ENCODE data around the gene ENOX1.

ENOX1 gene

DNA sequence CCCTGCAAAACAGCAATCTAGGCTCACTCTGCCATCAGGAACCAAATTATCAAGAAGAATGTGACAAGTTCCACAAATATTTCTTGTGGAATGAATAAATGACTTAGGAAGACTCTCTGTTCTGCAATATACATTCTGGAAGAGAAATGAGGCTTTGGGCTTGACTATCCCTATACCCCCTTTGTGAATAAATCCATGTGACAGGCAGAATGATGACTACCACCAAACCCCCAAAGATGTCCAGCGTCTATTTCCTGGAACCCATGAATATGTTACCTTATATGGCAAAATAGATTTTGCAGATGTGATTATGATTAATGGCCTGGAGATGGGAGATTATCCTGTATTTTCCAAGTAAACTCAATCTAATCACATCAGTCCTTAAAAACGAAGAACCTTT lies 139.3 kb downstream of the ENOX1 start:
- Histone ChIP-seq H3K4me3 (ENCODE audit: low read depth in 1 of 2, low read length in 2 of 2) (no peak overlapping the region), H3K36me3 (ENCODE audit: insufficient read depth, low read length) (no peaks in the 10 kb centered on the region), H3K9me3 (ENCODE audit: insufficient read depth, low read length, severe bottlenecking) (no peaks in the 10 kb centered on the region), H3K4me2 (ENCODE audit: insufficient read depth, low read length) (no peak overlapping the region), H2AFZ (ENCODE audit: low read depth, low read length) (no peak overlapping the region), H3K79me2 (ENCODE audit: insufficient read depth, low read length) (no peaks in the 10 kb centered on the region), H3K27ac (ENCODE audit: low read length) (no peak overlapping the region), H3K4me1 (ENCODE audit: insufficient read depth, low read length) (no peaks in the 10 kb centered on the region), H4K20me1 (ENCODE audit: insufficient read depth, low read length) (no peaks in the 10 kb centered on the region), H3K27me3 (ENCODE audit: insufficient read depth, low read length, poor library complexity) (no peaks in the 10 kb centered on the region), H3K9ac (ENCODE audit: low read depth, low read length) (no peak overlapping the region)
- TF ChIP-seq, protein P1, sequence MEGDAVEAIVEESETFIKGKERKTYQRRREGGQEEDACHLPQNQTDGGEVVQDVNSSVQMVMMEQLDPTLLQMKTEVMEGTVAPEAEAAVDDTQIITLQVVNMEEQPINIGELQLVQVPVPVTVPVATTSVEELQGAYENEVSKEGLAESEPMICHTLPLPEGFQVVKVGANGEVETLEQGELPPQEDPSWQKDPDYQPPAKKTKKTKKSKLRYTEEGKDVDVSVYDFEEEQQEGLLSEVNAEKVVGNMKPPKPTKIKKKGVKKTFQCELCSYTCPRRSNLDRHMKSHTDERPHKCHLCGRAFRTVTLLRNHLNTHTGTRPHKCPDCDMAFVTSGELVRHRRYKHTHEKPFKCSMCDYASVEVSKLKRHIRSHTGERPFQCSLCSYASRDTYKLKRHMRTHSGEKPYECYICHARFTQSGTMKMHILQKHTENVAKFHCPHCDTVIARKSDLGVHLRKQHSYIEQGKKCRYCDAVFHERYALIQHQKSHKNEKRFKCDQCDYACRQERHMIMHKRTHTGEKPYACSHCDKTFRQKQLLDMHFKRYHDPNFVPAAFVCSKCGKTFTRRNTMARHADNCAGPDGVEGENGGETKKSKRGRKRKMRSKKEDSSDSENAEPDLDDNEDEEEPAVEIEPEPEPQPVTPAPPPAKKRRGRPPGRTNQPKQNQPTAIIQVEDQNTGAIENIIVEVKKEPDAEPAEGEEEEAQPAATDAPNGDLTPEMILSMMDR (IDR thresholded peaks at IDR 0.05; ENCODE audit: borderline replicate concordance, extremely low read depth, low read length, poor library complexity, severe bottlenecking) = no peak
- no peak for TF ChIP-seq EZH2 (IDR thresholded peaks at IDR 0.05; ENCODE audit: borderline replicate concordance, low read depth, low read length, severe bottlenecking)
- DNase-seq (no peak), ATAC-seq (ENCODE audit: insufficient read depth, low read depth) (no peak)

DNA sequence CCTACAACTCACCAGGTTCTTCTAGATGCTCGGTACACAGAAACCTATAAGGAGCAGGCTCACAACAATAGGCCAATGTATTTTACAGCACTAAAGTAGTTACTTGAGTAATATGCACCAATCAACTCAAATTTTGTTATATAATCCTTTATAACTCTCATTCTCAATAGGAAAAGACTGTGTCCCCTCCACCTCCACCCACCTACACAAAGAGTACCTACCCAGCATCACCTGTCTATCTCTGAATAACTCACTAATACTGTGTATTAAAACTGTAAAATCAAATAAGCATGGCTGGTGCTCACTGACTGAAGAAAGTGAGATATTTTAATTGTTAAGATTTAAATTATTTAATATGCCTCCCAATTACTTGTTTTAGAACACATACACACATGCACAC lies 146.3 kb downstream of the ENOX1 start:
- no peak for DNase-seq
- no peak overlapping the region for H3K4me2 ChIP-seq (ENCODE audit: insufficient read depth, low read length)
- no peaks in the 10 kb centered on the region for H3K4me1 ChIP-seq (ENCODE audit: insufficient read depth, low read length)
- H3K79me2 ChIP-seq (ENCODE audit: insufficient read depth, low read length) = no peaks in the 10 kb centered on the region
- H3K27ac ChIP-seq (ENCODE audit: low read length) = no peak overlapping the region
- ATAC-seq (ENCODE audit: insufficient read depth, low read depth) = no peak
- H3K9me3 ChIP-seq (ENCODE audit: insufficient read depth, low read length, severe bottlenecking) = no peaks in the 10 kb centered on the region
- H2AFZ ChIP-seq (ENCODE audit: low read depth, low read length) = no peak overlapping the region
- peaks cover 4% of the 10 kb centered on the region for H3K27me3 ChIP-seq (ENCODE audit: insufficient read depth, low read length, poor library complexity)
- TF ChIP-seq, protein P1 (IDR thresholded peaks at IDR 0.05; ENCODE audit: borderline replicate concordance, extremely low read depth, low read length, poor library complexity, severe bottlenecking) = no peak
- TF ChIP-seq EZH2 (IDR thresholded peaks at IDR 0.05; ENCODE audit: borderline replicate concordance, low read depth, low read length, severe bottlenecking) = no peak
- H4K20me1 ChIP-seq (ENCODE audit: insufficient read depth, low read length) = no peaks in the 10 kb centered on the region
- H3K36me3 ChIP-seq (ENCODE audit: insufficient read depth, low read length) = no peaks in the 10 kb centered on the region
- H3K9ac ChIP-seq (ENCODE audit: low read depth, low read length) = no peak overlapping the region
- H3K4me3 ChIP-seq (ENCODE audit: low read depth in 1 of 2, low read length in 2 of 2) = no peak overlapping the region

DNA sequence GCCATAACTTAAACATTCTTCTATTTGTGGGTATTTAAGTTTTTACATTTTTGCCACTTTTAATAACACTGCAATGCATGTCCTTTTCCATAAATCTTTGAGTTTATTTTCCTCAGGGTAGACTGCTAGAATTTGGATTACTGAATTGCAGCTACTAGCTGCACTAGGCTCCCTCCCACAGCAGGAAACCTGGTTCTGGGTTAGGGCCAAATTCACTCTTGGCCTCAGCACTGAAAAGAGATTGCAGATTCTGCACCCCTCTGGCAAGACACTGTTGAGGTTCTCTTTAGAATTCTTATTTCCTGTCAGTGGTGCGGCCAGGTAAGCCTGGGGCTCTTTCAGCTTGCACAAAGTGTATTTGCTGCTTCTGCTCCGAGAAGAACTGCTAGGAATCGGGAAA lies 155.7 kb downstream of the ENOX1 start:
- no peak overlapping the region for H3K4me2 ChIP-seq (ENCODE audit: insufficient read depth, low read length)
- H4K20me1 ChIP-seq (ENCODE audit: insufficient read depth, low read length) = no peaks in the 10 kb centered on the region
- no peak overlapping the region for H3K4me3 ChIP-seq (ENCODE audit: low read depth in 1 of 2, low read length in 2 of 2)
- no peak overlapping the region for H3K9ac ChIP-seq (ENCODE audit: low read depth, low read length)
- no peak overlapping the region for H2AFZ ChIP-seq (ENCODE audit: low read depth, low read length)
- H3K4me1 ChIP-seq (ENCODE audit: insufficient read depth, low read length) = no peaks in the 10 kb centered on the region
- no peaks in the 10 kb centered on the region for H3K36me3 ChIP-seq (ENCODE audit: insufficient read depth, low read length)
- no peaks in the 10 kb centered on the region for H3K79me2 ChIP-seq (ENCODE audit: insufficient read depth, low read length)
- no peak overlapping the region for H3K27ac ChIP-seq (ENCODE audit: low read length)
- TF ChIP-seq, protein P1 (IDR thresholded peaks at IDR 0.05; ENCODE audit: borderline replicate concordance, extremely low read depth, low read length, poor library complexity, severe bottlenecking) = no peak
- no peak for TF ChIP-seq EZH2 (IDR thresholded peaks at IDR 0.05; ENCODE audit: borderline replicate concordance, low read depth, low read length, severe bottlenecking)
- H3K27me3 ChIP-seq (ENCODE audit: insufficient read depth, low read length, poor library complexity) = peaks cover 3% of the 10 kb centered on the region
- peaks cover 3% of the 10 kb centered on the region for H3K9me3 ChIP-seq (ENCODE audit: insufficient read depth, low read length, severe bottlenecking)
- no peak for DNase-seq
- ATAC-seq (ENCODE audit: insufficient read depth, low read depth) = no peak
